GM12801 (cell line): ENCODE data around the gene MTMR4.

Experiments
- CTCF ChIP-seq: IDR thresholded peaks from one replicate; pipeline ENCODE4 v1.5.1; 2011; ENCODE audit warnings: control low read depth; ENCODE audit not compliant: insufficient read length; ENCODE audit errors: extremely low read depth

Gene MTMR4

DNA sequence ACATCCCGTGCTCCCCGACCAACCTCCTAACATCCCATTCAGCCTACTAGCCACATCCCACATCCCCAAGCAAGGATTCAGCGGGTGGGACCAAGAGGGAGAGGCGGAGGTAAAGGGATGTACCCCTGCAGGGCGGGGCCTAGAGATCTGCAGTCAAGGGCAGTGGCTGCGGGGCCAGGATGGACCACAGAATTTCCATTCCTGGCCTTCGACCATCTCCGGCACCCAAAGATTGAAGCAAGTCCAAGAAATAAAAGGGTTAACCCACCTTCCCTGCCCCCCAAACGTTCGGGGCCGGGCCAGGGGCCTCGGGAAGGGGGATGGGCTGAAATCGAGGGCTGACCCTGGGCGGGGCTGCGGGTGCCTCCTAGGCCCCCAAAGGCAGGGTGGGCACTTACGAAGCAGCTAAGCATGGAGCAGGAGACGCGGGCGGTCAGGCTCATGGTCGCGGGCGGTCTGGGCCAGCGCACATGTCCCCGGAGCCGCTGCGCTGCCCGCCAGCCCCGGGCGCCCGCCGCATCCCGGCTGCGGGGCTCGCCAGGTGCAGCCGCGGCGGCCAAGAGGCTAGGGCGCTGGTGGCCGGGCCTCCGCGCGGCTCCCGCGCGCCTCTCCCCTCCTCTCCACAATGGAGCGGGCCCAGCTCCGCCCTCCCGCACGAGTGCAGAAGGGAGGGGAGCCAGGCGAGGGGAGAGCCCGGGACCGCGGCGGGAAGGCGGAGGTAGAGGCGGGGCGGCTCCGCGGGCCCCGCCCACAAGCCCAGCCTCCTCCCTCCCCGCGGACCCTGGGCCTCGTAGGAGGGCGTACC, at the start of gene MTMR4:
TSS of gene MTMR4 (minus strand) at position 674 of the 805 bp plus-strand sequence. CDS start at position 443, 231 bp downstream.
- TF ChIP-seq CTCF: no peak

- TF ChIP-seq CTCF: no peak
Observed at GRCh38 chr17:58560511-58560910, 46.1 kb upstream of the MTMR4 start.

- TF ChIP-seq CTCF: no peak
Observed at GRCh38 chr17:58557981-58558380, 43.5 kb upstream of the MTMR4 start.

DNA sequence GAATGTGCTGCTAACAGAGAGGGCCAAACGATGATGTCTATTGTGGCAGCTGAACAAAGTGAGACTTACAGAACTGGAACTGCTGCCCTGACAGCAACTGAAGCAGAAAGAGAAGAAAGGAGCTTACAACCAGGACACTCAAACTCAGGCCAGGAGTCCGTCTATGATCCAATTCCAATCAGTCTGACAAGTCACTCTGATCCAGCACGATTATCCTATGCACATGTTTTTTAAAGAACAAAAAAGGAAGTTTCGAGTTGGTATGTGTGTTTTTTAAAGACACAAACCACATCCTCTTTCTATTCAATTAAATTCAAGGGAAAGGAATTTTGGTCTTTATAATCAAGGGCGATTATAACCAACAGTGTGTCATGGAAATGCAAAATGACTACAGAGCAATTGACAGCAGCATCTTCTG, 42.4 kb upstream of the MTMR4 start:
- TF ChIP-seq CTCF: no peak

- no peak for TF ChIP-seq CTCF
Observed at GRCh38 chr17:58541249-58541648, 26.8 kb upstream of the MTMR4 start.

GRCh38 chr17:58539698-58540097, 25.3 kb upstream of the MTMR4 start:
- TF ChIP-seq CTCF: no peak

DNA sequence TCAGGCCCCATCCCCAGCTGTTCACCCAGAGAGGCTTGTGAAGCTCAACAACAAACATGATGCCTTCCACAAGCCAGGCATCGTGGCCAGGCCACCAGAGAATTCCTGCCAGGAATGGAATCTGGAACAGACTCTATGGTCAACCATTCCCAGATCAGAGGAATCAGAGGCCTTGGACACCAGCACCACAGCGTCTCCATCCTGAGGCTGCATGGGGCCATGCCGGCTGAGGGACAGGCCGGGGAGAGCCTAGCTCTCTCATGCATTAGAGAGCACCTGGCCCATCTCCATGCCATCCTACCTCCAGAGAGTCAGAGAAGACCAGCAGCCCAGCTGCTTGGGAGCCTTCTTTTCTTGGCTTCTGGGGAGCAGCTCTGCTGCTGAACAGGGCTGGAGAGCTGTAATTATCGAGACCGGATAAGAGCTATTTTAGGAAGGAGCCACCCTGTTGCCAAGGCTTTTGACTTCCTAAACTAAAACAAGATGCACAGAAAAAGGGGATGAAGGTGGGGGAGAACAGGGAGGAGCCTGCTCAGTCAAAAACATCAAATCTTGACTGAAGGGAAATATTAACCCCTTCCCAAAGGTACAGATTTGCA, 24.5 kb upstream of the MTMR4 start:
- no peak for TF ChIP-seq CTCF
